EL (cell line): ENCODE measurements around the gene KIF19.

Source experiments
- DNase-seq: peaks from one replicate; pipeline ENCODE4 v3.0.0-alpha.2; 2016

The KIF19 gene

GRCh38 chr17:74307984-74308773 lies 17.8 kb upstream of the KIF19 start:
- no peak for DNase-seq

GRCh38 chr17:74309902-74310301 lies 16.1 kb upstream of the KIF19 start:
- no peak for DNase-seq

GRCh38 chr17:74314877-74315276 lies 11.1 kb upstream of the KIF19 start:
- DNase-seq, result no peak

DNA sequence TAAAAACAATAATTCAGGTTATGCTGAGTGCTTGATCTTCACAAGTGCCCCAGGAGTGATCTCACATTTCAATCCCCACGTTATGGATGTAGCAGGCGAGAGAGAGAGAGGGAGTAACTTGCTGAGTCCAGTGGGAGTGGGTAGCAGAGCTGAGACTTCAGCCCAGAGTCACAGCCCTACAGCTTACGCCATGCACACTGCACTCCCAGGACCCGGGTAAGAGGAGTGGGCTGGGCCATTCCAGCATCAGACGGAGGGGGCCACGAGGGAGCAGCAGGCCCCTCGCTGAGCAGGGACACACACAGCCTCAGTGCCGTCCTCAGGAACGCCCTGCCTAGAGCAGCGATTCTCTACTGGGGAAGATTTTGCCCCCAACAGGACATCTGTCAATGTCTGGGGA lies 9.8 kb upstream of the KIF19 start:
- no peak for DNase-seq

DNA sequence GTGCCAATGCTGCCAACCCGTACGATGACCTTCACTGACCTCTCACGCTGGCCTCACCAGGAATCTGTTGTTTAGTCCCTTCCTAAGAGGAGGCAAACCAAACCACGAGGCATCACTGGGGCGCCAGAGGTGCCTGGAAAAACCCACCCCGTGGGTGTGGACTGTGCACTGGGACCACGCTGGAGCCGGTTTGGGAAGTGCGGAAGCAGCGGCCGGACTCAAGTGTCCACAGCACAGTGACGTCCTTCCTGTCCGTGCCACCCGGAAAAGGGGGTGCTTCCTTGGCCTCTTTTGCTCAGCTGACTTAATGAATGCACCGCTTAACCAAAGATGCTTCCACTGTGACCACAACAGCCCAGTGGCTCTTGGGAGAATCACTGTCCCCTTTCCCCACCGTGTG lies 9.0 kb upstream of the KIF19 start:
- DNase-seq, result no peak

DNA sequence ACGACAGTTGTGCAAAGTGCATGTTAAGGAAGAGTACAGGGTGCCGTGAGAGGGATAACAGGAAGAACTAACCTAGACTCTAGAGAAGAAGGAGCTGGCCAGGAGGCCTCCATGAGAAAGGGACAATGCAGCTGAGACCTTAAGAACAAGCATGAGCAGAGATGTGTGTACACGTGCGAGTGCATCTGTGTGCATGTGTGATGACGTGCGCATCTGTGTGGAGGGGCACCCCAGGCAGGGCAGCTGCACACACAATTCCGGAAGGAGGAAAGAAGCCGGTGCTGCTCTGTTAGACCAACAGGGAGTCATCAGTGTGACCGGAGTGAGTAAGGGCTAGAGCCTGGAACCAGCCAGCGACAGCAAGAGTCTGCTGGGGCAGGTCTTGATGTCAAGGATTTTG lies 7.6 kb upstream of the KIF19 start:
- no peak for DNase-seq

- DNase-seq, result no peak
Observed at GRCh38 chr17:74324521-74324920, 1.5 kb upstream of the KIF19 start.

DNA sequence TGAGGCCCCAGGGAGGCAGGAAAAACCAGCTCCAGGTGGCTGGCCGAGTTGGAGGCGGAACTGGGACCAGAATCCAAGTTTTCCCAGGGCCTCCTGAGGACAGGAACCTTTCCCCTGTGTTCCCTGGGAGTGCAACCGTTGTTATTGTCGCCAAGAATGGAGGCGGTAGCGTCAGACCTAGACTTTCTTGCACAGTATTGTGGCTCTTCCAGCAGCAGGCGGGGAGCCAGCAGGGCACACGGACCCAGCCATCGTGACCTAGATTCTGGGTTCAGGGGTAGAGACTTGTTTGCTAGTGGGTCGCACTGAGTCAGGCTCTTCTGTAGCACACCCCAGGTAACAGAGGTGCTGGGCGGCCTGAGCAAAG lies 667 bp upstream of the KIF19 start:
- no peak for DNase-seq

DNA sequence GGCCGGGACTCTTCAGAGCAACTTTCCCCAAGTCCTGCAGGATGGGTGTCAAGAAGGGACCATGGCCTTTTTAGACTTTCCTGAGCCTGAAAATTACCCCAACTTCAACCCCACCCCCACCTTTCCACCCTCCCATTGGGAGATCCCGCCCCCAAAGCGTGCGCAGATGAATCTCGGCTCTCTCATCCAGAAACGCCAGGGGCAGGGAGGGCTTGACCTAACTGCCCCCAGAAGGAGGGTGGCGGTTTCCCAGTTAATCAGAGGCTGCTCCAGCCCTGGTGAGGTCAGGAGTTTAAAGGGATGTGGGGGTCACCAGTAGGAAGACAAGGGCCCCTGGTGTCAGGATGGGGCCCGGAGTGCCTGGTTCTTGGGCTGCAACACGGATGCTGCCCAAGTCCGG lies 480 bp downstream of the KIF19 start:
- no peak for DNase-seq

- no peak for DNase-seq
Observed at GRCh38 chr17:74328487-74328886, 2.5 kb downstream of the KIF19 start.

- no peak for DNase-seq
Observed at GRCh38 chr17:74329378-74329777, 3.4 kb downstream of the KIF19 start.

- no peak for DNase-seq
Observed at GRCh38 chr17:74330446-74330845, 4.4 kb downstream of the KIF19 start.

GRCh38 chr17:74332017-74332650 lies 6.1 kb downstream of the KIF19 start:
- no peak for DNase-seq

GRCh38 chr17:74332763-74333283 lies 6.8 kb downstream of the KIF19 start:
- DNase-seq, result no peak

- no peak for DNase-seq
Observed at GRCh38 chr17:74334393-74335039, 8.5 kb downstream of the KIF19 start.

GRCh38 chr17:74335529-74336062 lies 9.6 kb downstream of the KIF19 start:
- DNase-seq, result no peak

DNA sequence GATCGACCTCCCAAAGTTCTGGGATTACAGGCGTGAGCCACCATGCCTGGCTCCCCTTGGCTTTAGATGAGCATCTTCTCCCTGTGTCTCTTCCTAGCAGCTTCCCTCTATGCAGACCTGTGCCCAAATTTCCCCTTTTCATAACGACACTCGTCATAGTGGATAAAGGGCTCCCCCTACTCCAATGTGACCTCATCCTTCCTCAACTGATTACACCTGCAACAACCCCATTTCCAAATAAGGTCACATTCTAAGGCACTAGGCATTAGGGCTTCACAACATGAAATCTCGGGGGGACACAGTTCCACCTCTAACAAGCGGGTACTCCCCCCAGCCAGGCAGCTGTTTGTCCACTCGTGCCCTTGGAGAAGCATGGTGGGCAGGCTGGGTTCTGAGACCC lies 10.3 kb downstream of the KIF19 start:
- no peak for DNase-seq

GRCh38 chr17:74337834-74338500 lies 11.9 kb downstream of the KIF19 start:
- no peak for DNase-seq

DNA sequence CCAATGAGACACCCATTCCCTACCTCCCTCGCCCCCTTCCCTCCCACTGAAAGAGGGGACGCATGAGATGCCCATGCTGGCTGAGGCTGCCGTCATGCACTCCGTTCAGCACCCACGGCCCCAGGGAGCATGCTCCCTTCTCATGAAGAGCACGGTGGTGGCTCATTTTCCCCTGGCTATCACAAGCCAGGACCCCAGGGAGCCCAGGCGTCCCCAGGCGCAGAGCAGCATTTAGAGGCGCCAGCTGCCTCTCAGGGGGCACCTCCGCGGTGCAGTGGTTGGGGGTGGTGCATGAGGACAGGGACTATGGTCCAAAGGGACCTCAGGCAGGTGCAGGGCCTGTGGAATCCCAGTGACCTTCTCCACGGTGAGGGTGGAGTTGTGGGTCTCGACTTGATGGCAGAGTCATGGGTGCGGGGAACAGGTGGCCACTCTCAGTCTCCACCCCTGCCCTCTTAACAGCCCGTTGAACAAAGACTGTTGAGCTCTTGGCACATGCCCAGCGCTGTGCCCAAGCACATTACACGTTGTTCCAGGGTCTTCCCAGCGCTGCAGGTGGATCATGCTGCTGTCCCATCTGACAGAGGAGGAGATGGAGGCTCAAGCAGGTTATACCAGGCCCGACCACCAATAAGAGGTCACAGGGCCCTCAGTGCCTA lies 13.6 kb downstream of the KIF19 start:
- no peak for DNase-seq

DNA sequence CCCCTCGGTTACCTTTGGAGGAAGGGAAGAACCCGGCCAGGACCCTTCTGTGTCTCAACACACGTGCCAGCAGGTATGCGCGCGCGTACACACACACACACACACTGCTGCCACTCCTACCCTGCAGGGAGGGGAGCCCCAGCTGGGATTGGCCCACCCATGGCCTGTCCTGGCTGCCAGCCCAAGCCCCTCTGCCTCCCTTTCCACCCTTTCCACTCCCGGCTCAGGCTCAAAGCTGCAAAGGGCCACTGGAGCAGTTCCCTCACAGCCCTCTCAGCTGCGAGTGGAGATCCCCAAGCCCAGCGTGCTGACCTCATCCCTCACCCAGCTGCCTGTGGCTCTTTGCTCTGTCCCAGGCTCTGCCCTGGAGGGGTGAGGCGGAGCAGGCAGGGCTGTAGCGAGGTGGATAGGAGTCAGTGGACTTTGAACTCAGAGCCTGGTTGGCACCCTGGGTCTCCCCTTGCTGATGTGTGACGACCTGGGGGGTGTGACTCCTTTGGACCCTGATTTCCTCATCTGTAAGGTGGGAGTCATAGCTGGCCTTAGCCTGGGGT lies 14.5 kb downstream of the KIF19 start:
- DNase-seq, result no peak

GRCh38 chr17:74342224-74342623 lies 16.2 kb downstream of the KIF19 start:
- no peak for DNase-seq

GRCh38 chr17:74343121-74343520 lies 17.1 kb downstream of the KIF19 start:
- DNase-seq, result no peak
